Body of pancreas (tissue), 4 donors: ENCODE data around the gene SMAD4. TPM values are rescaled to one million over a fixed set of nuclear protein-coding genes. Genes with fewer than 3 reads are reported as not detected.
"Not testable (repeated sequence)": the region's sequence is repeated elsewhere in the genome, so short reads cannot be mapped to it uniquely, and the experiment has no call there.

Experiments used
- ATAC-seq: fragments of 150-250 bp; one replicate; pipeline ENCODE4 v1.9.1; 2016
- DNase-seq, 4 donors: peaks; one replicate each; pipeline ENCODE4 v3.0.0-alpha.2; 2019
- H3K27ac ChIP-seq, 4 donors: fragments of 200-600 bp; sonication (generic); 1 replicate in 3 of 4; 2 replicates in 1 of 4; pipeline versions ENCODE4 v1.5.1 to v1.6.1; 2016 to 2019; ENCODE audit warnings: mild to moderate bottlenecking in 1 of 4, mixed read lengths in 1 of 4, moderate library complexity in 1 of 4
- H3K27me3 ChIP-seq, 2 donors: fragments of 200-600 bp; sonication (generic); one replicate each; pipeline ENCODE4 v1.6.0; 2016; ENCODE audit warnings: mild to moderate bottlenecking in 1 of 2
- H3K36me3 ChIP-seq, 2 donors: fragments of 200-600 bp; sonication (generic); replicated peaks in 1 of 2; 2 replicates each; pipeline ENCODE4 v1.5.1; 2016; ENCODE audit warnings: low read depth in 2 of 2; ENCODE audit not compliant: insufficient read depth in 1 of 2
- H3K4me1 ChIP-seq: fragments of 200-600 bp; sonication (generic); one replicate; pipeline ENCODE4 v1.6.0; 2016
- H3K4me3 ChIP-seq, 2 donors: fragments of 200-600 bp; sonication (generic); 1 replicate in 1 of 2; 2 replicates in 1 of 2; pipeline ENCODE4 v1.5.1; 2016 to 2019
- H3K9me3 ChIP-seq, 3 donors: fragments of 200-600 bp; sonication (generic); 1 replicate in 2 of 3; 2 replicates in 1 of 3; pipeline ENCODE4 v1.5.1; 2016
- POLR2A ChIP-seq, 3 donors: fragments of 450-650 bp; IDR thresholded peaks; one replicate each; pipeline ENCODE4 v1.6.1; 2016; ENCODE audit warnings: antibody characterized with exemption in 3 of 3, mild to moderate bottlenecking in 2 of 3
- WGBS, 2 donors: methylation state at CpG; one replicate each; pipeline ENCODE4 v1.1.5; 2017; 5-methylcytosine and 5-hydroxymethylcytosine counted together
- intact Hi-C: fragments of 100-400 bp; cut with DNase I; formaldehyde crosslinking; loops from one replicate; pipeline ENCODE4 v1.15.1; 2023
- total RNA-seq, 2 donors: library from RNA; depleted of rRNA; stranded (reverse); fragments of >200 nt; gene quantifications; one replicate each; pipeline ENCODE4 v1.1.0, GENCODE V29; 2016
- TF ChIP-seq, protein P1 (sequence below), 7 experiments: fragments of 450-650 bp in 4 of 7; fragments of 200-600 bp in 3 of 7; sonication (generic) in 3 of 7; IDR thresholded peaks; one replicate each; pipeline ENCODE4 v1.5.1; 2016 to 2019; ENCODE audit warnings: antibody characterized with exemption in 7 of 7

SMAD4 gene
- total RNA-seq, 2 donors from 2014 or later, result 78.6 to 173 TPM

DNA sequence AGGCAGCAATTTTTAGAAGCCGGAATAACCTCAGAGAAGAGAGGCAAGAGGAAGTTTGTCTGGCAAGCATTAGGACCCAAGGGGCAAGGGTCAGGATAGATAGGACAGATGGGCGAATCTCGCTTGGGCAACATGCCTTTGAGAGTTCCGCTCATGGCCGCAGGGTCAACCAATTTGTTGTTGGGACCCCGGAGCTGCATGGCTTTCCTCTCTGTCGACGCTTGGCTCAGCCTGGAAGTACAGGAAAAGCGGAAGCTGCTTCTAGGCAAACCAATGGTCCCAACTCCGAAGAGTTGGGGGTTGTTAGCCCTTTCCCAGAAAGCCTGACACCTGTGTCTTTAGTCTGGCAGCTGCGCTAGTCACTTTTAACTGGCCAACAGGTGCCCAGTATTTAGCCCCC is 89.5 kb downstream of the SMAD4 start:
- H3K4me1 ChIP-seq, DNase-seq, ATAC-seq, H3K9me3 ChIP-seq, H3K4me3 ChIP-seq, H3K27me3 ChIP-seq, intact Hi-C loops, H3K27ac ChIP-seq, H3K36me3 ChIP-seq: not testable (repeated sequence)
- 86 to 87% methylated on average over 10 to 11 of the region's 11 CpGs for WGBS, 2 donors

DNA sequence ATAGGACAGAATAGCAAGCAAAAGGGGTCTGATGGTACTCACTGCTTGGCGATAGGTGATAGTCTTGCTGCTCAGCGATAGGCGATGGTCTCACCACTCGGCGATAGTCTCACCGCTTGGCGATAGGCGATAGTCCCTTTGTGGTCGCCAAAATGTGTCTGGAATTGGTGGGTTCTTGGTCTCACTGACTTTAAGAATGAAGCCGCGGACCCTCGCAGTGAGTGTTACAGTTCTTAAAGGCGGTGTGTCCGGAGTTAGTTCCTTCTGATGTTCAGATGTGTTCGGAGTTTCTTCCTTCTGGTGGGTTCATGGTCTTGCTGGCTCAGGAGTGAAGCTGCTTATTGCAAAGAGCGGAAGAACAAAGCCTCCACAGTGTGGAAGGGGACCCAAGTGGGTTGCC is 90.0 kb downstream of the SMAD4 start:
- H3K4me3 ChIP-seq, ATAC-seq, H3K9me3 ChIP-seq, H3K36me3 ChIP-seq, DNase-seq, H3K27ac ChIP-seq, H3K4me1 ChIP-seq, intact Hi-C loops, H3K27me3 ChIP-seq: not testable (repeated sequence)
- 91 to 94% methylated on average over 16 of the region's 16 CpGs for WGBS, 2 donors

DNA sequence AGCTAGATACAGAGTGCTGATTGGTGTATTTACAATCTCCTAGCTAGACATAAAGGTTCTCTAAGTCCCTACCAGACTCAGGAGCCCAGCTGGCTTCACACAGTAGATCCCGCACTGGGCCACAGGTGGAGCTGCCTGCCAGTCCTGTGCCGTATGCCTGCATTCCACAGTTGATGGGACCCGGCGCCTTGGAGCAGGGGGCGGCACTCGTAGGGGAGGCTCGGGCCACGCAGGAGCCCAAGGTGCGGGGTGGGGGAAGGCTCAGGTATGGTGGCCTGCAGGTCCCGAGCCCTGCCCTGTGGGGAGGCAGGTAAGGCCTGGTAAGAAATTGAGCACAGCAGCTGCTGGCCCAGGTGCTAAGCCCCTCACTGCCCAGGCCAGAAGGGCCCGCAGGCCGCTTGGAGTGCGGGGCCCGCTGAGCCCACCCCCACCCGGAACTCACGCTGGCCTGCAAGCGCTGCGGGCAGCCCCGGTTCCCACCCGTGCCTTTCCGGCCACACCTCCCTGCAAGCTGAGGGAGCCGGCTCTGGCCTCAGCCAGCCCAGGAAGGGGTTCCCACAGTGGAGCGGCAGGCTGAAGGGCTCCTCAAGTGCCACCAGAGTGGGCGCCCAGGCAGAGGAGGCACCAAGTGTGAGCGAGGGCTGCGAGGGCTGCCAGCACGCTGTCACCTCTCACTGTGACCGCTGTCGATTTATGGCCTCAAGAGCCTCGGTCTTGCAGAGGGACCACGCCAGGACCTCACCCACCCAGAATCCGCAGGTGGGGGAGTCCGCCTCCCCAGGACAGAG is 91.0 kb downstream of the SMAD4 start:
- H3K27ac ChIP-seq, result no peak overlapping the region
- H3K4me3 ChIP-seq, result no peak overlapping the region
- H3K4me1 ChIP-seq, result no peaks in the 10 kb centered on the region
- no peaks in the 10 kb centered on the region for H3K27me3 ChIP-seq
- no peaks in the 10 kb centered on the region for H3K9me3 ChIP-seq
- DNase-seq (no peak), ATAC-seq (no peak)
- WGBS, 2 donors, result 94% methylated on average over 27 of the region's 33 CpGs; no CpG with 5 or more reads in 1 of the 2 donors
- H3K36me3 ChIP-seq, result no peaks in the 10 kb centered on the region
- intact Hi-C loops, result no loop called here
- TF ChIP-seq, protein P1, sequence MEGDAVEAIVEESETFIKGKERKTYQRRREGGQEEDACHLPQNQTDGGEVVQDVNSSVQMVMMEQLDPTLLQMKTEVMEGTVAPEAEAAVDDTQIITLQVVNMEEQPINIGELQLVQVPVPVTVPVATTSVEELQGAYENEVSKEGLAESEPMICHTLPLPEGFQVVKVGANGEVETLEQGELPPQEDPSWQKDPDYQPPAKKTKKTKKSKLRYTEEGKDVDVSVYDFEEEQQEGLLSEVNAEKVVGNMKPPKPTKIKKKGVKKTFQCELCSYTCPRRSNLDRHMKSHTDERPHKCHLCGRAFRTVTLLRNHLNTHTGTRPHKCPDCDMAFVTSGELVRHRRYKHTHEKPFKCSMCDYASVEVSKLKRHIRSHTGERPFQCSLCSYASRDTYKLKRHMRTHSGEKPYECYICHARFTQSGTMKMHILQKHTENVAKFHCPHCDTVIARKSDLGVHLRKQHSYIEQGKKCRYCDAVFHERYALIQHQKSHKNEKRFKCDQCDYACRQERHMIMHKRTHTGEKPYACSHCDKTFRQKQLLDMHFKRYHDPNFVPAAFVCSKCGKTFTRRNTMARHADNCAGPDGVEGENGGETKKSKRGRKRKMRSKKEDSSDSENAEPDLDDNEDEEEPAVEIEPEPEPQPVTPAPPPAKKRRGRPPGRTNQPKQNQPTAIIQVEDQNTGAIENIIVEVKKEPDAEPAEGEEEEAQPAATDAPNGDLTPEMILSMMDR (IDR thresholded peaks at IDR 0.05), result no peak
- TF ChIP-seq POLR2A (IDR thresholded peaks at IDR 0.05), result no peak

DNA sequence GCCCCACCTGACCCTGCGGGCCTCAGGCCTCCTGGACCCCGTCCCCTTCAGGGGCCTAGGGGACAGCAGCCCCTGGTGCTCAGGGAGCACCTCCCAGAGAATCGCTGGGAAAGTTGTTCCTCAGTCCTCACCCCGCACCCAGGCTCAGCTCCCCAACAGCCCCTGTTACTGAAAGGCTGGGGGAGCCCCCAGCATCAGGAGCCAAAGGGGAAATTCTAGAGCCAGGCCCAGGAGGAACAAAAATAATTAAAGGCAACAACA is 91.5 kb downstream of the SMAD4 start:
- Histone ChIP-seq H3K27ac (no peak overlapping the region), H3K4me3 (no peak overlapping the region), H3K4me1 (no peaks in the 10 kb centered on the region), H3K9me3 (no peaks in the 10 kb centered on the region), H3K36me3 (no peaks in the 10 kb centered on the region), H3K27me3 (no peaks in the 10 kb centered on the region)
- ATAC-seq (no peak), DNase-seq (no peak)
- intact Hi-C loops, result no loop called here
- TF ChIP-seq, protein P1 (IDR thresholded peaks at IDR 0.05), result no peak
- TF ChIP-seq POLR2A (IDR thresholded peaks at IDR 0.05), result no peak
- WGBS, 2 donors, result 92% methylated on average over 4 of the region's 4 CpGs; no CpG with 5 or more reads in 1 of the 2 donors

DNA sequence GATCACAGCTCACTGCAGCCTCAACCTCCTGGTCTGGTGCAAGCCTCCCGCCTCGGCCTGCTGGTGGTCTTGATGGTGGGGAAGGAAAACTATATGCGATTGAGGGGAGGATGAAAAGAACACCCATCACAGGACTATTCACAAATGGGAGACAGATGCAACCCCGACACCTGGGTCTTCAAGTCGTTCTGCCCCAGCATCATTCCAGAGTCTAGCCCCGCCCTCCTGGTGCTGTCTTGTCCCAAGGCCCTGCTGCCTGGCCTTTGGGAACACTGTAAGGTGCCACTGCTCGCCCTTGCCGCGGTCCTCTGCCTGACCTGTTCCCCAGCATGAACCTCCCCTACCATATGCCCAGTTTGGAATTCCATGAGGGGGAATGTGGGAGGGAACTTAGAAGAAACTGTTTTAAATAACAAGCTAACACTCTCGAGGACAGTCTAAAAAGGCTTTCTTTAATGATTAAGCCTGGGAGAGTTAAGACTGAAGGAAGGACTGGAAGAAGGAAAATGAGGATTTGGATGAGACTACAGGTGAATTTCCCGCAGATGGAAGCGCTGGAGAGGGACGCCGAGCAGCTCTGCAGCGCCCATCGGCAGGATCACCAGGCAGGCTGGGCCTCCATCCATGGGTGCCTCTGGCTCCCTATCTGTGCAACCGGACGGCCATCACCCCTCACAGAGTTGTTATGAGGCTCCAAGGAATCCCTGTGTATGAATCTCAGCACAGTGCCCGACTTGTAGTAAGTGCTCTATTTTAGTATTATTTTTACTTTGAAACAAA is 92.4 kb downstream of the SMAD4 start:
- no peaks in the 10 kb centered on the region for H3K9me3 ChIP-seq
- no peaks in the 10 kb centered on the region for H3K27me3 ChIP-seq
- intact Hi-C loops, result no loop called here
- H3K4me3 ChIP-seq, result no peak overlapping the region
- no peak for DNase-seq
- no peaks in the 10 kb centered on the region for H3K4me1 ChIP-seq
- H3K36me3 ChIP-seq, result no peaks in the 10 kb centered on the region
- no peak overlapping the region for H3K27ac ChIP-seq
- no peak for ATAC-seq
- 79 to 81% methylated on average over 19 of the region's 19 CpGs for WGBS, 2 donors
- TF ChIP-seq, protein P1 (IDR thresholded peaks at IDR 0.05), result no peak
- TF ChIP-seq POLR2A (IDR thresholded peaks at IDR 0.05), result no peak
